PC-9 (cell line): Measurements from ENCODE around the gene TMPRSS9.

Source experiments
- EZH2 ChIP-seq: fragments of 200-600 bp; sonication (generic); IDR thresholded peaks from 2 replicates; pipeline ENCODE4 v1.8.0; 2017; ENCODE audit warnings: antibody characterized with exemption, low read depth
- TF ChIP-seq, protein P1 (sequence below): fragments of 200-600 bp; sonication (generic); conservative IDR thresholded peaks from 2 replicates; pipeline ENCODE4 v1.6.1; 2017; ENCODE audit warnings: mixed run types, antibody characterized with exemption, mild to moderate bottlenecking, moderate library complexity

DNA sequence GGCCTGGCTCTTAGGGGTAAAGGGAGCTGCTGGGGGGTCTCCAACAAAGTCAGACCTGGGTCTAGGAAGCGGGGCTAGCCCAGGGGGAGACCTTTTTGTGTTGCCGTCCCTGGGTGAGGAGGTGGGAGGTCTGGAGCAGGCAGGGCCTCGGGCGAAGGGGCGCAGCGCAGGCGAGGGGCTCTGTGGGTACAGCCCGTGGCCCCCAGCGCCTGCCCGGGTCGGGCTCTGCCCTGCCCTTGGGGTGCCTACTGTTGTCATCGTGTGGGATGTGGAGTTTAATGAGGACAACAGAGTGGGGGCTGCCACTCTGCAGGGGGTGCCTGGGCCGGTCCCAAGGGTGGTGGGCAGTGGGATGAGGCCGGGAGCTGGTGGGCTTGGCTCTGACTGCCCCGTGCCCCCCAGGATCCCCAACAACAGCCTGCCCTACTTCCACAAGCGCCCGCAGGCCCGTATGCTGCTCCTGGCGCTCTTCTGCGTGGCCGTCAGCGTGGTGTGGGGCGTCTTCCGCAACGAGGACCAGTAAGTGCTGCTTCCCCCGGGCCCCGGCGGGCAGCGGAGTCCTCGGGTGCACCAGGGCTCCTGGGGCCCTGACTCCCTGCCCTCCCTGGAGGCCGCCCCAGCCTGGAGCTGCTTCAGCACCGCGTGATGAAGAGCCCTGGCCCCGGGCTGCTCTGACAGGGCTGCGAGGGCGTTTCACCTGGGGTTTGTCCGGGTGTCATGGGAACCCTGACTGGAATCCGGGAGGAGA lies 19.4 kb upstream of the TMPRSS9 start:
- TF ChIP-seq, protein P1, sequence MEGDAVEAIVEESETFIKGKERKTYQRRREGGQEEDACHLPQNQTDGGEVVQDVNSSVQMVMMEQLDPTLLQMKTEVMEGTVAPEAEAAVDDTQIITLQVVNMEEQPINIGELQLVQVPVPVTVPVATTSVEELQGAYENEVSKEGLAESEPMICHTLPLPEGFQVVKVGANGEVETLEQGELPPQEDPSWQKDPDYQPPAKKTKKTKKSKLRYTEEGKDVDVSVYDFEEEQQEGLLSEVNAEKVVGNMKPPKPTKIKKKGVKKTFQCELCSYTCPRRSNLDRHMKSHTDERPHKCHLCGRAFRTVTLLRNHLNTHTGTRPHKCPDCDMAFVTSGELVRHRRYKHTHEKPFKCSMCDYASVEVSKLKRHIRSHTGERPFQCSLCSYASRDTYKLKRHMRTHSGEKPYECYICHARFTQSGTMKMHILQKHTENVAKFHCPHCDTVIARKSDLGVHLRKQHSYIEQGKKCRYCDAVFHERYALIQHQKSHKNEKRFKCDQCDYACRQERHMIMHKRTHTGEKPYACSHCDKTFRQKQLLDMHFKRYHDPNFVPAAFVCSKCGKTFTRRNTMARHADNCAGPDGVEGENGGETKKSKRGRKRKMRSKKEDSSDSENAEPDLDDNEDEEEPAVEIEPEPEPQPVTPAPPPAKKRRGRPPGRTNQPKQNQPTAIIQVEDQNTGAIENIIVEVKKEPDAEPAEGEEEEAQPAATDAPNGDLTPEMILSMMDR: no peak
- no peak for TF ChIP-seq EZH2
